ENCODE data around the gene LTB4R2. TPM values are rescaled to one million over a fixed set of nuclear protein-coding genes. Genes with fewer than 3 reads are reported as not detected.

The LTB4R2 gene
- total RNA-seq, 2 experiments from 2014 or later = 15.7 to 37.6 TPM

DNA sequence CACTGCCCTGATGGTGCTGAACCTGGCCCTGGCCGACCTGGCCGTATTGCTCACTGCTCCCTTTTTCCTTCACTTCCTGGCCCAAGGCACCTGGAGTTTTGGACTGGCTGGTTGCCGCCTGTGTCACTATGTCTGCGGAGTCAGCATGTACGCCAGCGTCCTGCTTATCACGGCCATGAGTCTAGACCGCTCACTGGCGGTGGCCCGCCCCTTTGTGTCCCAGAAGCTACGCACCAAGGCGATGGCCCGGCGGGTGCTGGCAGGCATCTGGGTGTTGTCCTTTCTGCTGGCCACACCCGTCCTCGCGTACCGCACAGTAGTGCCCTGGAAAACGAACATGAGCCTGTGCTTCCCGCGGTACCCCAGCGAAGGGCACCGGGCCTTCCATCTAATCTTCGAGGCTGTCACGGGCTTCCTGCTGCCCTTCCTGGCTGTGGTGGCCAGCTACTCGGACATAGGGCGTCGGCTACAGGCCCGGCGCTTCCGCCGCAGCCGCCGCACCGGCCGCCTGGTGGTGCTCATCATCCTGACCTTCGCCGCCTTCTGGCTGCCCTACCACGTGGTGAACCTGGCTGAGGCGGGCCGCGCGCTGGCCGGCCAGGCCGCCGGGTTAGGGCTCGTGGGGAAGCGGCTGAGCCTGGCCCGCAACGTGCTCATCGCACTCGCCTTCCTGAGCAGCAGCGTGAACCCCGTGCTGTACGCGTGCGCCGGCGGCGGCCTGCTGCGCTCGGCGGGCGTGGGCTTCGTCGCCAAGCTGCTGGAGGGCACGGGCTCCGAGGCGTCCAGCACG lies 6.1 kb downstream of the LTB4R2 start:
- CTCF ChIA-PET (ENCODE audit: unreplicated experiment) = no interaction called here

GRCh38 chr14:24316597-24316950 lies 6.6 kb downstream of the LTB4R2 start:
- H3K9me2 ChIP-seq (ENCODE audit: insufficient read depth, low read length) = no peaks in the 10 kb centered on the region
- no peak overlapping the region for H3K4me3 ChIP-seq (ENCODE audit: low read depth, low read length, poor library complexity, severe bottlenecking)
- no peaks in the 10 kb centered on the region for H3K79me2 ChIP-seq (ENCODE audit: insufficient read depth, low read depth, low read length)
- H3K9me3 ChIP-seq (ENCODE audit: low read length) = no peaks in the 10 kb centered on the region
- ChIA-PET POLR2A (no interaction called here), CTCF (ENCODE audit: unreplicated experiment) (no interaction called here)
- no peak for TF ChIP-seq EZH2phosphoT487 (IDR thresholded peaks at IDR 0.05; ENCODE audit: borderline replicate concordance, low read depth, low read length)
- TF ChIP-seq, protein P1, sequence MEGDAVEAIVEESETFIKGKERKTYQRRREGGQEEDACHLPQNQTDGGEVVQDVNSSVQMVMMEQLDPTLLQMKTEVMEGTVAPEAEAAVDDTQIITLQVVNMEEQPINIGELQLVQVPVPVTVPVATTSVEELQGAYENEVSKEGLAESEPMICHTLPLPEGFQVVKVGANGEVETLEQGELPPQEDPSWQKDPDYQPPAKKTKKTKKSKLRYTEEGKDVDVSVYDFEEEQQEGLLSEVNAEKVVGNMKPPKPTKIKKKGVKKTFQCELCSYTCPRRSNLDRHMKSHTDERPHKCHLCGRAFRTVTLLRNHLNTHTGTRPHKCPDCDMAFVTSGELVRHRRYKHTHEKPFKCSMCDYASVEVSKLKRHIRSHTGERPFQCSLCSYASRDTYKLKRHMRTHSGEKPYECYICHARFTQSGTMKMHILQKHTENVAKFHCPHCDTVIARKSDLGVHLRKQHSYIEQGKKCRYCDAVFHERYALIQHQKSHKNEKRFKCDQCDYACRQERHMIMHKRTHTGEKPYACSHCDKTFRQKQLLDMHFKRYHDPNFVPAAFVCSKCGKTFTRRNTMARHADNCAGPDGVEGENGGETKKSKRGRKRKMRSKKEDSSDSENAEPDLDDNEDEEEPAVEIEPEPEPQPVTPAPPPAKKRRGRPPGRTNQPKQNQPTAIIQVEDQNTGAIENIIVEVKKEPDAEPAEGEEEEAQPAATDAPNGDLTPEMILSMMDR (conservative IDR thresholded peaks at IDR 0.05; ENCODE audit: low read length) = no peak
- no peak for DNase-seq (ENCODE audit: low spot score)
- H3K36me3 ChIP-seq (ENCODE audit: insufficient read depth, low read length) = peaks cover 24% of the 10 kb centered on the region; the same call in 1 of the 2 replicates
- intact Hi-C loops (cut with micrococcal nuclease; ENCODE audit: unreplicated experiment) = no loop called here
- H3K4me1 ChIP-seq (ENCODE audit: insufficient read depth, low read length, poor library complexity, severe bottlenecking) = peaks cover 23% of the 10 kb centered on the region
- H2AFZ ChIP-seq (ENCODE audit: low read length) = no peak overlapping the region
- H3K27ac ChIP-seq (ENCODE audit: low read depth, low read length, poor library complexity, severe bottlenecking) = no peak overlapping the region
- no peaks in the 10 kb centered on the region for H4K20me1 ChIP-seq (ENCODE audit: insufficient read depth, low read length)
- H3K4me2 ChIP-seq (ENCODE audit: low read length) = no peak overlapping the region
- BruUV-seq (replicated peaks) = no TSS peak

More for the DNA sequence above, 6.1 kb downstream of the LTB4R2 start:
- BruUV-seq (replicated peaks) = no TSS peak
- no peak overlapping the region for H3K4me2 ChIP-seq (ENCODE audit: low read length)
- no peaks in the 10 kb centered on the region for H3K79me2 ChIP-seq (ENCODE audit: insufficient read depth, low read depth, low read length)
- no peak for DNase-seq (ENCODE audit: low spot score)
- H3K4me3 ChIP-seq (ENCODE audit: low read depth, low read length, poor library complexity, severe bottlenecking) = no peak overlapping the region
- H3K9me2 ChIP-seq (ENCODE audit: insufficient read depth, low read length) = no peaks in the 10 kb centered on the region
- TF ChIP-seq, protein P1 (conservative IDR thresholded peaks at IDR 0.05; ENCODE audit: low read length) = no peak
- no peak for TF ChIP-seq EZH2phosphoT487 (IDR thresholded peaks at IDR 0.05; ENCODE audit: borderline replicate concordance, low read depth, low read length)
- H4K20me1 ChIP-seq (ENCODE audit: insufficient read depth, low read length) = no peaks in the 10 kb centered on the region
- intact Hi-C loops (cut with micrococcal nuclease; ENCODE audit: unreplicated experiment) = no loop called here
- H3K4me1 ChIP-seq (ENCODE audit: insufficient read depth, low read length, poor library complexity, severe bottlenecking) = peaks cover 27% of the 10 kb centered on the region
- H3K27ac ChIP-seq (ENCODE audit: low read depth, low read length, poor library complexity, severe bottlenecking) = no peak overlapping the region
- no peak overlapping the region for H2AFZ ChIP-seq (ENCODE audit: low read length)
- POLR2A ChIA-PET = no interaction called here
- peaks cover 29% of the 10 kb centered on the region; the same call in 1 of the 2 replicates for H3K36me3 ChIP-seq (ENCODE audit: insufficient read depth, low read length)
- H3K9me3 ChIP-seq (ENCODE audit: low read length) = no peaks in the 10 kb centered on the region

All from OCI-LY7 (cell line).